Measurements from ENCODE around the gene P2RX4.
"Not testable (repeated sequence)": the region's sequence is repeated elsewhere in the genome, so short reads cannot be mapped to it uniquely, and the experiment has no call there.

P2RX4 gene

GRCh38 chr12:121189619-121190155 is 20.2 kb upstream of the P2RX4 start:
- no peak for DNase-seq

- DNase-seq, result no peak
These were observed 19.4 kb upstream of the P2RX4 start for GRCh38 chr12:121190523-121191031.

- DNase-seq, result no peak
These were observed 18.8 kb upstream of the P2RX4 start for GRCh38 chr12:121191151-121191550.

- no peak for DNase-seq
These were observed 13.0 kb upstream of the P2RX4 start for GRCh38 chr12:121196902-121197301.

GRCh38 chr12:121198949-121199348 is 11.0 kb upstream of the P2RX4 start:
- DNase-seq, result no peak

- DNase-seq, result not testable (repeated sequence)
These were observed 8.8 kb upstream of the P2RX4 start for GRCh38 chr12:121201140-121201539.

- DNase-seq, result no peak
These were observed 7.2 kb upstream of the P2RX4 start for GRCh38 chr12:121202407-121203355.

- no peak for DNase-seq
These were observed 6.4 kb upstream of the P2RX4 start for GRCh38 chr12:121203482-121203881.

GRCh38 chr12:121205491-121205890 is 4.4 kb upstream of the P2RX4 start:
- no peak for DNase-seq

- DNase-seq, result not testable (repeated sequence)
These were observed 1.4 kb upstream of the P2RX4 start for GRCh38 chr12:121208571-121208970.

- DNase-seq, result no peak
These were observed 708 bp upstream of the P2RX4 start for GRCh38 chr12:121209221-121209620.

GRCh38 chr12:121212875-121213274 is 2.9 kb downstream of the P2RX4 start:
- no peak for DNase-seq

GRCh38 chr12:121214166-121214777 is 4.3 kb downstream of the P2RX4 start:
- DNase-seq, result no peak

- no peak for DNase-seq
These were observed 5.2 kb downstream of the P2RX4 start for GRCh38 chr12:121214855-121215745.

- DNase-seq, result no peak
These were observed 6.2 kb downstream of the P2RX4 start for GRCh38 chr12:121216102-121216501.

GRCh38 chr12:121217063-121217462 is 7.1 kb downstream of the P2RX4 start:
- DNase-seq, result no peak

- DNase-seq, result no peak
These were observed 7.8 kb downstream of the P2RX4 start for GRCh38 chr12:121217761-121218160.

- DNase-seq, result no peak
These were observed 8.8 kb downstream of the P2RX4 start for GRCh38 chr12:121218588-121219352.

GRCh38 chr12:121219353-121219986 is 9.5 kb downstream of the P2RX4 start:
- DNase-seq, result no peak

- no peak for DNase-seq
These were observed 12.9 kb downstream of the P2RX4 start for GRCh38 chr12:121222847-121223246.
